HCT116 (cell line): Measurements from ENCODE around the gene RBM42. TPM values are rescaled to one million over a fixed set of nuclear protein-coding genes. Genes with fewer than 3 reads are reported as not detected.

Source experiments
- ATAC-seq: fragments of 200-7000 bp; cut with Tn5 transposase; 2 replicates; pipeline ENCODE4 v1.9.1; 2020; ENCODE audit warnings: mild to moderate bottlenecking, moderate library complexity
- BruUV-seq: library from RNA; stranded (reverse); fragments of 400-500 nt; replicated peaks from 2 replicates; lab custom pipeline; 2021; lab: Mats Ljungman, UMichigan
- CTCF ChIA-PET: fragments of 300-600 bp; sonication (Branson Sonifier 250); formaldehyde crosslinking; loops from one replicate; lab custom pipeline; 2021; ENCODE audit warnings: antibody characterized with exemption; lab: Charles Lee
- POLR2A ChIA-PET: fragments of 300-600, 350-600 bp; sonication (Branson Sonifier 250); formaldehyde crosslinking; loops from one replicate; lab custom pipeline; 2021; ENCODE audit warnings: antibody characterized with exemption; lab: Charles Lee
- RAD21 ChIA-PET, 2 experiments: fragments of 300-600 bp; sonication (Branson Sonifier 250); formaldehyde crosslinking; loops; one replicate each; lab custom pipeline; 2023; ENCODE audit warnings: low total read pairs in 2 of 2; ENCODE audit not compliant: uncharacterized antibody in 2 of 2, unreplicated experiment in 2 of 2, low non-redundant PET in 1 of 2; lab: Charles Lee
- DNase-seq: peaks from one replicate; pipeline ENCODE4 v3.0.0-alpha.2; 2010; ENCODE audit warnings: low read depth, low spot score
- H2AFZ ChIP-seq: fragments of 200-600 bp; shearing (Covaris generic), sonication (generic); 2 replicates; pipeline ENCODE4 v1.6.1; 2017; ENCODE audit warnings: low read depth, mixed run types, mixed read lengths, antibody characterized with exemption, low read length; ENCODE audit not compliant: poor library complexity, severe bottlenecking
- H3K27ac ChIP-seq: 2 replicates; pipeline ENCODE4 v1.5.1; 2012; ENCODE audit warnings: low read depth, low read length
- H3K27me3 ChIP-seq: fragments of 200-600 bp; sonication (generic); 2 replicates; pipeline ENCODE4 v1.6.1; 2016; ENCODE audit warnings: mixed run types, low read length, mixed read lengths; ENCODE audit not compliant: insufficient read depth
- H3K36me3 ChIP-seq, 2 experiments: fragments of 200-500 bp in 1 of 2; fragments of 200-600 bp in 1 of 2; sonication (Bioruptor generic) in 1 of 2; sonication (generic) in 1 of 2; 2 replicates each; pipeline versions ENCODE4 v1.5.1 to v1.6.1; 2014 to 2016; ENCODE audit warnings: low read length in 2 of 2, inconsistent platforms in 1 of 2, mixed read lengths in 1 of 2, mixed run types in 1 of 2; ENCODE audit not compliant: insufficient read depth in 2 of 2, control insufficient read depth in 1 of 2
- H3K4me1 ChIP-seq, 2 experiments: fragments of 200-600 bp in 1 of 2; sonication (generic) in 1 of 2; 2 replicates each; pipeline versions ENCODE4 v1.5.1 to v1.6.1; 2012 to 2017; ENCODE audit warnings: low read length in 2 of 2, inconsistent platforms in 1 of 2, mild to moderate bottlenecking in 1 of 2, mixed read lengths in 1 of 2, mixed run types in 1 of 2, moderate library complexity in 1 of 2; ENCODE audit not compliant: insufficient read depth in 2 of 2, control insufficient read depth in 1 of 2
- H3K4me2 ChIP-seq: fragments of 200-600 bp; sonication (generic); 2 replicates; pipeline ENCODE4 v1.6.1; 2017; ENCODE audit warnings: mixed run types, low read length, mixed read lengths
- H3K4me3 ChIP-seq, 2 experiments: fragments of 200-600 bp in 1 of 2; sonication (generic) in 1 of 2; replicated peaks in 1 of 2; 2 replicates each; pipeline ENCODE4 v1.5.1; 2011 to 2016; ENCODE audit warnings: low read length in 2 of 2, control low read depth in 1 of 2, low read depth in 1 of 2, mild to moderate bottlenecking in 1 of 2, mixed read lengths in 1 of 2, mixed run types in 1 of 2
- H3K79me2 ChIP-seq: fragments of 200-600 bp; sonication (generic); 2 replicates; pipeline ENCODE4 v1.6.1; 2017; ENCODE audit warnings: mild to moderate bottlenecking, mixed run types, low read length, moderate library complexity, mixed read lengths; ENCODE audit not compliant: insufficient read depth
- H3K9ac ChIP-seq: fragments of 200-600 bp; sonication (generic); 2 replicates; pipeline ENCODE4 v1.6.1; 2016; ENCODE audit warnings: low read length, mixed read lengths
- H3K9me2 ChIP-seq: fragments of 200-600 bp; sonication (generic), shearing (Covaris generic); 2 replicates; pipeline ENCODE4 v1.6.1; 2017; ENCODE audit warnings: mixed run types, mild to moderate bottlenecking, moderate library complexity; ENCODE audit not compliant: insufficient read depth
- H3K9me3 ChIP-seq, 2 experiments: fragments of 200-500 bp in 1 of 2; fragments of 200-600 bp in 1 of 2; sonication (Bioruptor generic) in 1 of 2; sonication (generic) in 1 of 2; 2 replicates each; pipeline ENCODE4 v1.6.1; 2014 to 2017; ENCODE audit warnings: low read length in 2 of 2, mixed read lengths in 2 of 2, inconsistent platforms in 1 of 2, low read depth in 1 of 2, mild to moderate bottlenecking in 1 of 2, mixed run types in 1 of 2, moderate library complexity in 1 of 2; ENCODE audit not compliant: control insufficient read depth in 1 of 2, insufficient read depth in 1 of 2
- H4K20me1 ChIP-seq: fragments of 200-600 bp; sonication (generic), shearing (Covaris generic); 2 replicates; pipeline ENCODE4 v1.6.1; 2017; ENCODE audit warnings: mixed run types, mild to moderate bottlenecking, moderate library complexity; ENCODE audit not compliant: insufficient read depth
- CBX3 ChIP-seq: IDR thresholded peaks from 2 replicates; pipeline ENCODE4 v1.6.1; 2012; ENCODE audit warnings: low read depth
- EZH2phosphoT487 ChIP-seq: fragments of 200-600 bp; IDR thresholded peaks from 2 replicates; pipeline ENCODE4 v1.6.1; 2018; ENCODE audit warnings: antibody characterized with exemption, borderline replicate concordance
- POLR2A ChIP-seq: IDR thresholded peaks from 2 replicates; pipeline ENCODE4 v1.7.0; 2011; ENCODE audit warnings: borderline replicate concordance; ENCODE audit not compliant: insufficient read depth, insufficient read length; ENCODE audit errors: extremely low read depth
- POLR2AphosphoS5 ChIP-seq: IDR thresholded peaks from 2 replicates; pipeline ENCODE4 v1.6.1; 2011; ENCODE audit warnings: mild to moderate bottlenecking, low read depth, low read length, moderate library complexity
- RAD21 ChIP-seq: IDR thresholded peaks from 2 replicates; pipeline ENCODE4 v1.6.1; 2012; ENCODE audit warnings: low read depth, mild to moderate bottlenecking
- TCF7L2 ChIP-seq: IDR thresholded peaks from 2 replicates; pipeline ENCODE4 v1.7.0; 2011; ENCODE audit warnings: borderline replicate concordance, inconsistent platforms; ENCODE audit not compliant: insufficient read depth, insufficient read length; ENCODE audit errors: extremely low read depth
- ZNF274 ChIP-seq: fragments of 200-500 bp; sonication (Bioruptor generic); IDR thresholded peaks from 2 replicates; pipeline ENCODE4 v1.6.1; 2014; ENCODE audit warnings: mild to moderate bottlenecking, low read depth, low read length, inconsistent platforms
- intact Hi-C: fragments of 100-400 bp; cut with micrococcal nuclease; formaldehyde crosslinking; loops from 2 replicates; pipeline ENCODE4 v1.10.0; 2022
- total RNA-seq: library from RNA; stranded (reverse); gene quantifications from one replicate; pipeline ENCODE4 v1.2.1, GENCODE V29; 2021; ENCODE audit not compliant: unreplicated experiment

RBM42 gene
- total RNA-seq, 1 experiment from 2014 or later, result 87.2 TPM

- no peak for DNase-seq
- no peaks in the 10 kb centered on the region for H3K9me3 ChIP-seq
- H3K27me3 ChIP-seq, result peaks cover 5% of the 10 kb centered on the region; the same call in 1 of the 2 replicates
- H3K9ac ChIP-seq, result no peak overlapping the region
- no peak overlapping the region for H2AFZ ChIP-seq
- no TSS peak for BruUV-seq
- H3K36me3 ChIP-seq, result no peaks in the 10 kb centered on the region
- H3K9me2 ChIP-seq, result no peaks in the 10 kb centered on the region
- CTCF ChIA-PET, result no interaction called here
- POLR2A ChIA-PET, result no interaction called here
- no peak for ATAC-seq
- H3K4me1 ChIP-seq, result no peaks in the 10 kb centered on the region
- H3K4me3 ChIP-seq, result no peak overlapping the region
- RAD21 ChIA-PET, result no interaction called here
- no peak for TF ChIP-seq EZH2phosphoT487
- no peaks in the 10 kb centered on the region for H3K79me2 ChIP-seq
- H4K20me1 ChIP-seq, result no peaks in the 10 kb centered on the region
- intact Hi-C loops, result no loop called here
- H3K27ac ChIP-seq, result no peak overlapping the region
- no peak overlapping the region for H3K4me2 ChIP-seq
Observed at GRCh38 chr19:35665604-35666003, 36.8 kb downstream of the RBM42 start.

GRCh38 chr19:35666251-35666913, 37.5 kb downstream of the RBM42 start, which contains the start of gene UPK1A:
Gene UPK1A, plus strand, starts transcription at chr19:35666517. Its CDS starts 296 bp downstream, at chr19:35666813.
- ATAC-seq (no peak), DNase-seq (no peak)
- H4K20me1 ChIP-seq, result no peaks in the 10 kb centered on the region
- no peaks in the 10 kb centered on the region for H3K9me2 ChIP-seq
- H3K36me3 ChIP-seq, result no peaks in the 10 kb centered on the region
- no peak within 1 kb of the TSS for H3K27ac ChIP-seq
- POLR2A ChIA-PET, result no interaction called here
- intact Hi-C loops, result no loop called here
- peaks cover 5% of the 10 kb centered on the region; the same call in 1 of the 2 replicates for H3K27me3 ChIP-seq
- no peaks in the 10 kb centered on the region for H3K79me2 ChIP-seq
- RAD21 ChIA-PET, result no interaction called here
- no peaks in the 10 kb centered on the region for H3K4me1 ChIP-seq
- no peaks in the 10 kb centered on the region for H3K9me3 ChIP-seq
- H2AFZ ChIP-seq, result no peak within 1 kb of the TSS
- H3K9ac ChIP-seq, result no peak within 1 kb of the TSS
- CTCF ChIA-PET, result no interaction called here
- TF ChIP-seq TCF7L2, result no peak
- no peak for TF ChIP-seq ZNF274
- TF ChIP-seq RAD21, result no peak
- no peak for TF ChIP-seq CBX3
- TF ChIP-seq EZH2phosphoT487, result no peak
- TF ChIP-seq POLR2AphosphoS5, result no peak
- TF ChIP-seq POLR2A, result no peak
- H3K4me2 ChIP-seq, result no peak within 1 kb of the TSS
- H3K4me3 ChIP-seq, result no peak within 1 kb of the TSS
- BruUV-seq, result no TSS peak
